ENCODE measurements around the gene BYSL.
"Not testable (repeated sequence)": the region's sequence is repeated elsewhere in the genome, so short reads cannot be mapped to it uniquely, and the experiment has no call there.

BYSL gene

GRCh38 chr6:41942067-41942851 lies 21.0 kb downstream of the BYSL start:
- DNase-seq, result no peak

- DNase-seq, result not testable (repeated sequence)
These were observed 21.6 kb downstream of the BYSL start for GRCh38 chr6:41942882-41943281.

- no peak for DNase-seq
These were observed 22.2 kb downstream of the BYSL start for GRCh38 chr6:41943456-41943855.

- DNase-seq, result no peak
These were observed 26.4 kb downstream of the BYSL start for GRCh38 chr6:41947581-41948220.

GRCh38 chr6:41954668-41955067 lies 33.4 kb downstream of the BYSL start:
- DNase-seq, result no peak

- DNase-seq, result no peak
These were observed 34.1 kb downstream of the BYSL start for GRCh38 chr6:41955412-41955811.

- no peak for DNase-seq
These were observed 35.8 kb downstream of the BYSL start for GRCh38 chr6:41957117-41957516.

- DNase-seq, result no peak
These were observed 36.9 kb downstream of the BYSL start for GRCh38 chr6:41958022-41958856.

- no peak for DNase-seq
These were observed 38.7 kb downstream of the BYSL start for GRCh38 chr6:41960028-41960427.

- DNase-seq, result no peak
These were observed 42.1 kb downstream of the BYSL start for GRCh38 chr6:41963371-41963770.

- DNase-seq, result no peak
These were observed 43.0 kb downstream of the BYSL start for GRCh38 chr6:41964201-41964887.

GRCh38 chr6:41965429-41966213 lies 44.3 kb downstream of the BYSL start:
- DNase-seq, result no peak

GRCh38 chr6:41966214-41966920 lies 45.1 kb downstream of the BYSL start:
- no peak for DNase-seq

GRCh38 chr6:41966961-41967311 lies 45.6 kb downstream of the BYSL start:
- no peak for DNase-seq

- no peak for DNase-seq
These were observed 46.3 kb downstream of the BYSL start for GRCh38 chr6:41967312-41968287.

GRCh38 chr6:41970436-41970846 lies 49.1 kb downstream of the BYSL start:
- no peak for DNase-seq

GRCh38 chr6:41972826-41973225 lies 51.5 kb downstream of the BYSL start:
- no peak for DNase-seq

GRCh38 chr6:41974281-41974825 lies 53.1 kb downstream of the BYSL start:
- no peak for DNase-seq

GRCh38 chr6:41975276-41975675 lies 54.0 kb downstream of the BYSL start:
- no peak for DNase-seq
